Measurements from ENCODE around the gene NPIPB2.
"Not testable (repeated sequence)": the region's sequence is repeated elsewhere in the genome, so short reads cannot be mapped to it uniquely, and the experiment has no call there.

Gene NPIPB2

GRCh38 chr16:11941945-11942344, at the start of gene NPIPB2:
NPIPB2 (minus strand) TSS chr16:11942045; CDS start chr16:11942045, 0 bp downstream.
- DNase-seq: not testable (repeated sequence)

- DNase-seq: no peak
These were observed 49.0 kb upstream of the NPIPB2 start for GRCh38 chr16:11990702-11991390.

GRCh38 chr16:11988258-11988978, 46.6 kb upstream of the NPIPB2 start:
- DNase-seq: no peak

GRCh38 chr16:11986521-11987057, 44.7 kb upstream of the NPIPB2 start:
- DNase-seq: no peak

GRCh38 chr16:11985250-11985649, 43.4 kb upstream of the NPIPB2 start:
- DNase-seq: no peak

GRCh38 chr16:11980136-11980844, 38.4 kb upstream of the NPIPB2 start:
- no peak for DNase-seq

GRCh38 chr16:11979013-11979672, 37.3 kb upstream of the NPIPB2 start:
- no peak for DNase-seq

- DNase-seq: no peak
These were observed 36.2 kb upstream of the NPIPB2 start for GRCh38 chr16:11978080-11978479.

GRCh38 chr16:11977376-11978041, 35.7 kb upstream of the NPIPB2 start:
- no peak for DNase-seq

- no peak for DNase-seq
These were observed 35.1 kb upstream of the NPIPB2 start for GRCh38 chr16:11976850-11977375.

GRCh38 chr16:11973070-11973469, 31.2 kb upstream of the NPIPB2 start:
- DNase-seq: no peak

- no peak for DNase-seq
These were observed 30.3 kb upstream of the NPIPB2 start for GRCh38 chr16:11972128-11972527.

- not testable (repeated sequence) for DNase-seq
These were observed 28.4 kb upstream of the NPIPB2 start for GRCh38 chr16:11970292-11970691.

GRCh38 chr16:11968577-11968976, 26.7 kb upstream of the NPIPB2 start:
- no peak for DNase-seq

- DNase-seq: no peak
These were observed 25.5 kb upstream of the NPIPB2 start for GRCh38 chr16:11967195-11967911.

- no peak for DNase-seq
These were observed 24.3 kb upstream of the NPIPB2 start for GRCh38 chr16:11966173-11966572.

GRCh38 chr16:11964761-11965551, 23.1 kb upstream of the NPIPB2 start, which contains the start of gene TNFRSF17:
TNFRSF17 (plus strand) TSS chr16:11965210; CDS start chr16:11965325, 115 bp downstream.
- no peak for DNase-seq

- DNase-seq: no peak
These were observed 21.9 kb upstream of the NPIPB2 start for GRCh38 chr16:11963706-11964105.

- DNase-seq: not testable (repeated sequence)
These were observed 21.1 kb upstream of the NPIPB2 start for GRCh38 chr16:11962978-11963377.

- DNase-seq: not testable (repeated sequence)
These were observed 20.6 kb upstream of the NPIPB2 start for GRCh38 chr16:11962457-11962856.

All from bone marrow (tissue), 2 donors.